Activated naive CD8-positive, alpha-beta T cell treated with anti-CD3 and anti-CD28 coated beads, Interleukin-2, amount 50 U/mL, for 16 hours (primary cell): ENCODE data around the gene TBPL2.
"Not testable (repeated sequence)": the region's sequence is repeated elsewhere in the genome, so short reads cannot be mapped to it uniquely, and the experiment has no call there.

Source experiments
- DNase-seq: peaks from one replicate; pipeline ENCODE4 v3.0.0-alpha.2; 2020; ENCODE audit warnings: low read depth, low spot score

The TBPL2 gene

DNA sequence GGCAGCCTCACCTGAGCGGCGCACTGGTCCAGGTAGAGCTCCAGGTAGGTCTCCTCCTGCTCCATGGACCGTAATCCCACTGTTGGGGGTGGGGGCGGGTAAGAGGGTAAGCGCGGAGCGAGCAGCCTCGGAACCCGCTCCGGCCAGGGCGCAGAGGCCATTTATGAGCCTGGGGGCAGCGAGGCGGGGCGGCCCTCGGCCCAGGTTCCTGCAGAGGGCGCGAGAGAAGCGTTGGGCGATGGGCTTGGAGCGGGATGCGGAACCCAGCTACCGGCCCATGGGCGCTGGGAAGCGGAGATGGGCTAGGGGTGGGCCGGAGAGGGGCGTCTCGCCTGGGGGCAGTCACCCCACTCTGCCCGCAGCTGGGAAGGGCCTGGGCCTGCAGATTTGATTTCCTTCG, at the start of gene TBPL2:
Gene TBPL2 (minus strand): TSS at position 232 of the 400 bp plus-strand sequence. CDS start 167 bp downstream, at position 65.
- DNase-seq, result no peak

DNA sequence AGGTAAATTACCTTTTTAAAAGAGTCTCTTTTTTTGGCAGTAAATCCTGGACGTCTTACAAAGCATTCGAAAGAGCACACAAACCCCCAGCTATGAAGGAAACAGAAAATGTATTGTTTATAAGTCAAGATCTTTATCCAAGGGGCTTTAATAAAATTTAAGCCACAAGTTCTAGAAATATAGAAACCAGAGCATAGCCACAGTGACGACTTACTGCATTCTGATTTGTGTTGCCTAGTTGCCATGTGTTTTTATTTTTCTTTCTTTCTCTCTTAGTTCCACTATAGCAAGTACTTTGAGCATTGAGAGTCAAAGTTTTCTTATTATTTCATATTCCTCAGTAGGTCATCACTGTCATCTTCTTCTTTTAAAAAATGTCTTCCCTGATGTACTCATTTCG, 47.8 kb upstream of the TBPL2 start:
- DNase-seq, result no peak

- no peak for DNase-seq
These were observed 42.7 kb upstream of the TBPL2 start for GRCh38 chr14:55482936-55483605.

DNA sequence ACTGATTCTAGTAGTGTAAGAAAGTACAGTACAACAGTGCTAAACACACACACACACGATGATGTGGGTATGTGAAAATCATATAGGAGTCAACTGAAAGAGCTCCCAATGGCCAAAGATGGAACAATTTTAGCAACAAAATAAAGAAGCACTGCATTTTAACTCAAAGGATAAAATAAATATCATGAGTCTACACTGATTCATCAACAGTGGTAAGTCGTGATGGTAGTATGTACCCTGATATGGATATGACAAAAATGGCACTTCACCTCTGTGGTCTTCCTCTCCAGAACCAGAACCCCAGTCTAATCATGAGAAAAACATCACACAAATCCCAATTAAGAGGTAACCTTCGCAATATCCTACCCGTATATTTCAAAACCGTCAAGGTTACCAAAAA, 41.4 kb upstream of the TBPL2 start:
- no peak for DNase-seq

DNA sequence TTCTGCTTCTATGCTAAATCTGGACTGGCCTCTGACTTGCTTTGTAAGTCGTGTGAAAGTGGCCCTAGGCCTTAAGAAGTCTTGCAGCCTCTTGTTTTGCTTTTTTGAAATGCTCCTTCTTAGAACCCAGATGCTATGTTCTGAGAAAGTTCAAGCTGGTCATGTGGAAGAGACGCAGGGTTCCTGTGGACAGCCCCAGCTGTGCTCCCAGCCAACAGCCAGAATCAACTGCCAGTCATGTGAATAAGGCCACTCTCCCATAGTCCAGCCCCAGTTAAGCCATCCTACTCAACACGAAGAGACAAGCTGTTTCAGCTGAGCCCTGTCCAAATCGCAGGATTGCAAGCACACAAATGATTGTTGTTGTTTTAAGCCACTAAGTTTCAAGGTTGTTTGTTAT, 37.3 kb upstream of the TBPL2 start:
- no peak for DNase-seq

- not testable (repeated sequence) for DNase-seq
These were observed 36.0 kb upstream of the TBPL2 start for GRCh38 chr14:55476448-55476847.

DNA sequence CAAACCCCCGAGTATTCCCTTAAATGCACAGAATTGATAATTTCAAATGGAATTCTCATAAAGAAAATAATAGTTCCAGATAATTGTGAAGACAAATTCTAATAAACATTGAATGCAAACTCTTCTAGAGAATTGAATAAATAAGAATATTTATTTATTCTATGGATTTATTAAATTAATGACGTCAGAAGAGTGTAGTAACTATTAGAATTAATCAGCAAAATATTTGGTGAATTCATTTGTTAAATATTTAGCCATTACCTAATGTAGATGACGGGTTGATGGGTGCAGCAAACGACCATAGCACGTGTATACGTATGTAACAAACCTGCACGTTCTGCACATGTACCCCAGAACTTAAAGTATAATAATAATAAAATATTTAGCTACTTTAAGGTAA, 33.4 kb upstream of the TBPL2 start:
- DNase-seq, result no peak

- no peak for DNase-seq
These were observed 29.6 kb upstream of the TBPL2 start for GRCh38 chr14:55470025-55470424.

DNA sequence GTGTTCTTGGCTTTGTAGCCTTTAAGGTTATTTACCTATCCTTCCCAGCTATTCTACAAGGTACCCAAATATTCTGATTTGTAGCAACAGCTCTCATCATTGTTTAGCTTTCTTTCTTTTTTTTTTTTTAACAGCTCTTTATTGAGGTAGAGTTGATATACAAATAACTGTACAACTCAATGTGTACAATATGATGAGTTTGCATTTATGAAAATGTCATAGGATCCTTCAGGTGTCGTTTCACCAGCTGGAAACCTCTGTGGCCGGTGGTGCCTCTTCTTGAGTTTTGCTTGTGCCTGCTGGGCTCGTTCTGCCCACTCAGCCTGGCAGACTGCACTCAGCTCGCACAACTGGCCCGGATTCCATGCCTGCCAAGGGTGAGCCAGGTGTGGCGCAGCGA, 26.9 kb upstream of the TBPL2 start:
- no peak for DNase-seq

DNA sequence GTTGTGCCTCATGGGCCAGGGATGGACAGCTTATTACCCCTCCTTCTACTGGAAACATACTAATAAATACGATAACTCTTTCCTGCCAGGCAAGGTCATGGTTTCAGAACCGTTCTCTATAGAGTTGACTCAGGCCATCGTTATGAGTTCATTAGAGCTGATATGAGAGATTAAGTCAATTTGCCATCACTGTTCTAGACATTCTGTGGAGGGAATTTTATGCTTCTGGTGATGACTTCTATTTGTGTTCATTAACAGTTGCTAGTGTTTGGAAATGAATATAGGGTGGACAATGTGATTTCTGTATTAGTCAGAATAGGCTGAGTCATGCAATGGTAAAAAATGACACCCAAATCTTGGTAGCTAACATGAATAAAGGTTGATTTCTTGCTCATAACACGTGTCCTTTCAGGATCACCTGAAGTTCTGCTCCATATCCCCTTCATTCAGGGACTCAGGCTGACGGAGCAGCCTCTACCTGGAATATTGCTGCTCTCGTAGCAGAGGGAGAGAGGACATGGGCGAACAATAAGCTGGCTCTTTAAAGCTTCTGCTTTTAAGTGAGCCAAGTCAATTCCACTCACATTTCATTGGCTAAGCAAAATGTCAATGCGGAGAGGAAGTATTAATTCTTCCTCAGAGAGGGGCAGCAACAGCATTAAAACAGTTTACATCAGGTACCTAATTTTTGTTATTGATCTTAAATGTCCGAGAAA, 18.5 kb upstream of the TBPL2 start:
- DNase-seq, result no peak

GRCh38 chr14:55457496-55457895, 17.1 kb upstream of the TBPL2 start:
- no peak for DNase-seq

GRCh38 chr14:55456411-55456810, 16.0 kb upstream of the TBPL2 start:
- not testable (repeated sequence) for DNase-seq

GRCh38 chr14:55454264-55455002, 14.0 kb upstream of the TBPL2 start:
- DNase-seq, result no peak

- no peak for DNase-seq
These were observed 11.5 kb upstream of the TBPL2 start for GRCh38 chr14:55451950-55452349.

GRCh38 chr14:55451398-55451797, 11.0 kb upstream of the TBPL2 start:
- DNase-seq, result no peak

GRCh38 chr14:55450987-55451386, 10.6 kb upstream of the TBPL2 start:
- no peak for DNase-seq

DNA sequence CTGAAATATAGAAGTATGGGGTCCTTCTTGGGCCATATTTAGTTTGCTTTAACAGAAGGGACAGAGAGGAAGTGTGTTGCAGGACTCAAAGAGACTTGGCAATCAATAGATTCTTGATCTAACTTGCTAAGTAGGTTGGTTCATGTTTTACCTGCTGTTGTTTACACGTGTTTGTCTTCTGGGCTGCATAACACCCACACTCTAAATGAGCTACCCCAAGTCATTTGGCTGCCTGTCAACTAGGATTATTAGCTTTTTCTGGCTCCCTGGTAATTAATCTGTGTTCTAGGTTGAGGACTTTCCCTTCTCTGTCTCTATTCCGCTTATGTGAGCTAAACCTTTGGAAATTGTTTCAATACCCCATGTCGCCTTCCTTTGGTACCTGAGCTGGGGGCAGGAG, 10.1 kb upstream of the TBPL2 start:
- DNase-seq, result no peak

- DNase-seq, result no peak
These were observed 9.7 kb upstream of the TBPL2 start for GRCh38 chr14:55450124-55450523.

DNA sequence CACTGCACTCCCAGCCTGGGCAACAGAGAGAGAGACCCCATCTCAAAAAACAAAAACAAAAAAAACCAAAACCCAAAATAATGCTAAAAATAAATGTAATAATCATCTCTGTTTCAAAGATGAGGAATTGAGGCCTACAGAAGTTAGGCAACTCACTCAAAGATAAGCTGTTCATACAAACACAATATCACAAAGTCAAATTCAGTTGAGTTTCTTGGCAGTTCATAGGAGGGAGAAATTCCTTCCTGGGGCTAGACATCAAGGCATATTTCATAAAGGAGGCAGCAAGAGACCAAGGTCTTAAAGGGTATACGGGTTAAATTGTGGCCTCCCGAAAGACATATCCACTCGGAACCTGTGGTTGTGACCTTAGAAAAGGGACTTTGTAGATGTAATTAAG, 8.7 kb upstream of the TBPL2 start:
- no peak for DNase-seq

DNA sequence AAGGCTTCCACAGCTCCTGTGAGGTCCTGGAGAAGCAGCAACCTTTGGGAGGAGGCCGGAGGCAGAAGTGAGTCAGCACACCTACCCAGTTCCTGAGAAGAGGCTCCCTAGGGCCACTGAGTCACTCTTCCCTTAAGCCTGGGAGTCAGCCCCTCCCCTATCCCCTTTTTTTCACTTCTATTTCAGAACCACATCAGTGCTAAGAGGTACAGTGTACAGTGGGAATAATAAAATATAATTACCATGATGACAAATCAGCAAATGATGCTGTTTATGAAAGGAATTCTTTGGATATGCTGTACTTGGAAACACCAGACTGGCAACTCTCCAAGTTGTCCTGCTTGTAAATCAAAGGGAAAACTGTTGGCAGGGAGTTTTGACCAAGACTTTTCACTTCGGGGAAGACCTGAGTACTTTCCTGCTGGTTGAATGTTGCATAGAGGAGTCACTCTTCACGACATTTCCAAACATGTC, 7.8 kb upstream of the TBPL2 start:
- DNase-seq, result no peak

DNA sequence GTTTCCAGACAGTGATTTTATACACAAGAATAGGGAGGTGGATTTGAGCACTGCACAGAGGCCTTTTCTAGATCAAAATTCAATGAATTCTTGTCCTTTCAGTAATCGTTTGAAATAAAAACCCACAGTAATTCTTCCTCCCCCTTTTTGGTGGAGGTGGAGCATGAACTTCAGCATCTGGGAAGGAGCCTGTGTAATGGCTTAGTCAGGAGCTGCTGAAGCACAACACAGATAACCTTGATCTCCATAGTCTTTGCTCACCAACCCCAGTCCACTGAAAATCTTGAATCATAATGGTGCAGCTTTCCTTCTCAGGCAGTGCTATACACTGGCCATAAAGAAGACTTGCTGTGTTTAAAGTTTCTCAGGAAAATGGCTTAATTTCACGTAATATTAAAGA, 6.4 kb upstream of the TBPL2 start:
- no peak for DNase-seq

DNA sequence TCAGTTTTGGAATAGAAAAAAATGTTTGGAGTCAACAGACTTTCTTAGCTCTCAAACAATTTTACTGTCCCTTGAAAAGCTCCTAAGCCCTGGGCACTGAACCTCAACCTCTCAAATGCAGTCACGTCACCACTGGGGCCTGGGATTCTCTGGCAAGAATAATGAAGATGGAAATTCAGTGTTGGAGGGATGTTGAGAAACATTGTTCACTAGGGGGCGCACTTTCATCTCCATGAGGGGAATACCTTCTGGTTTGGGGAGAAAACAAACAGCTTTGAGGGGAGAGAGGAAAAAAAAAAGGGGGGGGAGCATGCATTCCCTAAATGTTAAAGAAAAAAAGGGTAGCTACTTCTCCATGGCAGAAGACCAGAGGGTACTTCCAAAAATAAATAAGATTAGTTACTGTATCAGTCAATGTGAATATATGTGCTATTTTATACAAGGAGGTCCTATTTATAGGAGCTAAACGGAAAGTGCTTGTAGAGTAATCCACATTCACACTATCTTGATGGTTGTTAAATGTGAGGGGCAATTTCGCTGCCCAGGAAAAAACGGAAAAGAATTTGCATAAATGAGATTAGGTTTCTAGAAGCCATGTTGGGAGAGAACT, 5.8 kb upstream of the TBPL2 start:
- peak; percentile 31 for DNase-seq
